Thoracic aorta endothelial cell (primary cell): ENCODE measurements around the gene OR1I1. TPM values are rescaled to one million over a fixed set of nuclear protein-coding genes. Genes with fewer than 3 reads are reported as not detected.

Source experiments
- total RNA-seq: library from RNA; depleted of rRNA; stranded (reverse); fragments of >200 nt; gene quantifications from 2 replicates; pipeline ENCODE4 v1.2.3, GENCODE V29; 2012

The OR1I1 gene
- total RNA-seq: not detected in 2 replicates

GRCh38 chr19:15081911-15082310, at the start of gene OR1I1:
TSS of gene OR1I1 (plus strand) at chr19:15082211. CDS start at chr19:15087066, 4,855 bp downstream.

GRCh38 chr19:15048885-15049541, 33.0 kb upstream of the OR1I1 start, which contains the start of gene CASP14:
TSS of gene CASP14 (plus strand) at chr19:15049480. CDS start at chr19:15052252, 2,772 bp downstream.

GRCh38 chr19:15107061-15108010, 25.3 kb downstream of the OR1I1 start, which contains the start of gene SYDE1:
TSS of gene SYDE1 (plus strand) at chr19:15107401. CDS start at chr19:15107434, 33 bp downstream.

Other genes starting within 250 kb of the OR1I1 start
- not detected in 2 replicates for gene OR7A5, start 247.0 kb upstream of the OR1I1 start, total RNA-seq
- gene OR7C1, start 247.0 kb upstream of the OR1I1 start, total RNA-seq: not detected in 2 replicates
- not detected in 2 replicates for gene OR7A10, start 233.3 kb upstream of the OR1I1 start, total RNA-seq
- gene OR7A17, start 196.1 kb upstream of the OR1I1 start, total RNA-seq: not detected in 2 replicates
- gene OR7C2, start 140.7 kb upstream of the OR1I1 start, total RNA-seq: not detected in 2 replicates
- gene SLC1A6, start 102.3 kb upstream of the OR1I1 start, total RNA-seq: not detected in 2 replicates
- gene CASP14, start 32.7 kb upstream of the OR1I1 start, total RNA-seq: not detected in 2 replicates
- 14.0 and 19.2 TPM in 2 replicates for gene SYDE1, start 25.2 kb downstream of the OR1I1 start, total RNA-seq
- 0.22 and 0.80 TPM in 2 replicates for gene NOTCH3, start 118.8 kb downstream of the OR1I1 start, total RNA-seq
- not detected in 2 replicates for gene EPHX3, start 150.2 kb downstream of the OR1I1 start, total RNA-seq